PFSK-1 (cell line): ENCODE data around the gene CEMIP2.

ENCODE experiments used
- FOXP2 ChIP-seq: optimal IDR thresholded peaks from 2 replicates; pipeline ENCODE3; 2011; ENCODE audit warnings: borderline replicate concordance, control low read depth, inconsistent platforms; ENCODE audit not compliant: insufficient read depth; ENCODE audit errors: extremely low read length, extremely low read depth
- POLR2AphosphoS5 ChIP-seq: IDR thresholded peaks from 2 replicates; pipeline ENCODE4 v1.6.1; 2012; ENCODE audit warnings: low read depth, mild to moderate bottlenecking, control low read depth, low read length, moderate library complexity
- SIN3A ChIP-seq: IDR thresholded peaks from 2 replicates; pipeline ENCODE4 v1.6.1; 2012; ENCODE audit warnings: mild to moderate bottlenecking, low read length, moderate library complexity, borderline replicate concordance; ENCODE audit not compliant: insufficient read depth
- TAF1 ChIP-seq: IDR thresholded peaks from 2 replicates; pipeline ENCODE4 v1.6.1; 2012; ENCODE audit warnings: low read length, control low read depth, borderline replicate concordance; ENCODE audit not compliant: insufficient read depth
- TF ChIP-seq, protein P1 (sequence below), 2 experiments: IDR thresholded peaks; 2 replicates each; pipeline versions ENCODE4 v1.6.1 to v1.8.0; 2011 to 2012; ENCODE audit warnings: low read depth in 2 of 2, low read length in 2 of 2, control low read depth in 1 of 2, inconsistent platforms in 1 of 2, mild to moderate bottlenecking in 1 of 2, moderate library complexity in 1 of 2; ENCODE audit not compliant: insufficient read depth in 1 of 2

DNA sequence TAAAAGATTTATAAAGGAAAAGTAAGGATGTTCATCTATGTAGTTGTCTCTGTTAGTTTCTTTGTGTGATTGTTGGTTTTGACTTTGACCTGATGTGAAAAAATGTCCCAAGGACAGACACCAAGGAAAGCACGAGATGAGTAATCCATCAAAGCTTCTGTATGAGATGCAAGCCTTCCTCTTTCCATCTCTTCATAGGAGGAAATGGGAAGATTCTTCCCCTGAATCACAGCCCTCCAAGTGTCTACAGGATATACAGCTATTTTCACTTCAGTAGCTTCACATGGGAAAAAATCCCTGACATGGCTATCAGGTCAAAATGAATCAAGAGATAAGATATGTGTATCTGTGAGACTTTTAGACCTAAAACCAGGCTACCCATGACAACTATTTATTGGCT lies 29.0 kb upstream of the CEMIP2 start:
- TF ChIP-seq POLR2AphosphoS5, result no peak
- TF ChIP-seq SIN3A, result no peak
- TF ChIP-seq, protein P1, sequence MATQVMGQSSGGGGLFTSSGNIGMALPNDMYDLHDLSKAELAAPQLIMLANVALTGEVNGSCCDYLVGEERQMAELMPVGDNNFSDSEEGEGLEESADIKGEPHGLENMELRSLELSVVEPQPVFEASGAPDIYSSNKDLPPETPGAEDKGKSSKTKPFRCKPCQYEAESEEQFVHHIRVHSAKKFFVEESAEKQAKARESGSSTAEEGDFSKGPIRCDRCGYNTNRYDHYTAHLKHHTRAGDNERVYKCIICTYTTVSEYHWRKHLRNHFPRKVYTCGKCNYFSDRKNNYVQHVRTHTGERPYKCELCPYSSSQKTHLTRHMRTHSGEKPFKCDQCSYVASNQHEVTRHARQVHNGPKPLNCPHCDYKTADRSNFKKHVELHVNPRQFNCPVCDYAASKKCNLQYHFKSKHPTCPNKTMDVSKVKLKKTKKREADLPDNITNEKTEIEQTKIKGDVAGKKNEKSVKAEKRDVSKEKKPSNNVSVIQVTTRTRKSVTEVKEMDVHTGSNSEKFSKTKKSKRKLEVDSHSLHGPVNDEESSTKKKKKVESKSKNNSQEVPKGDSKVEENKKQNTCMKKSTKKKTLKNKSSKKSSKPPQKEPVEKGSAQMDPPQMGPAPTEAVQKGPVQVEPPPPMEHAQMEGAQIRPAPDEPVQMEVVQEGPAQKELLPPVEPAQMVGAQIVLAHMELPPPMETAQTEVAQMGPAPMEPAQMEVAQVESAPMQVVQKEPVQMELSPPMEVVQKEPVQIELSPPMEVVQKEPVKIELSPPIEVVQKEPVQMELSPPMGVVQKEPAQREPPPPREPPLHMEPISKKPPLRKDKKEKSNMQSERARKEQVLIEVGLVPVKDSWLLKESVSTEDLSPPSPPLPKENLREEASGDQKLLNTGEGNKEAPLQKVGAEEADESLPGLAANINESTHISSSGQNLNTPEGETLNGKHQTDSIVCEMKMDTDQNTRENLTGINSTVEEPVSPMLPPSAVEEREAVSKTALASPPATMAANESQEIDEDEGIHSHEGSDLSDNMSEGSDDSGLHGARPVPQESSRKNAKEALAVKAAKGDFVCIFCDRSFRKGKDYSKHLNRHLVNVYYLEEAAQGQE (IDR thresholded peaks at IDR 0.05; ENCODE audit: insufficient read depth in 1 of 2, low read depth in 2 of 2, low read length in 2 of 2), result no peak
- TF ChIP-seq FOXP2, result no peak
- no peak for TF ChIP-seq TAF1
